GM21825 (cell line): Measurements from ENCODE around the gene FAM216B.

Source experiments
- ATAC-seq: cut with Tn5 transposase; IDR thresholded peaks from one replicate; pipeline ENCODE4 v1.9.1; 2021; ENCODE audit warnings: mild to moderate bottlenecking, moderate library complexity; ENCODE audit not compliant: unreplicated experiment

Gene FAM216B

GRCh38 chr13:42821437-42821836 is 40.1 kb downstream of the FAM216B start:
- ATAC-seq, result no peak

GRCh38 chr13:42832341-42833096 is 51.1 kb downstream of the FAM216B start:
- ATAC-seq, result no peak

- no peak for ATAC-seq
Observed at GRCh38 chr13:42834946-42835345, 53.6 kb downstream of the FAM216B start.

GRCh38 chr13:42836930-42837690 is 55.7 kb downstream of the FAM216B start:
- no peak for ATAC-seq
